GM21390 (cell line): ENCODE measurements around the gene PEAK3.

ENCODE experiments used
- ATAC-seq: cut with Tn5 transposase; IDR thresholded peaks from one replicate; pipeline ENCODE4 v1.9.1; 2021; ENCODE audit not compliant: unreplicated experiment

The PEAK3 gene

GRCh38 chr19:2271234-2272103, 10.5 kb downstream of the PEAK3 start:
- ATAC-seq: no peak

GRCh38 chr19:2270423-2271233, 11.3 kb downstream of the PEAK3 start:
- ATAC-seq: no peak

GRCh38 chr19:2270157-2270422, 11.9 kb downstream of the PEAK3 start:
- ATAC-seq: no peak

GRCh38 chr19:2269244-2270156, 12.5 kb downstream of the PEAK3 start:
- ATAC-seq: peak; percentile 44

- no peak for ATAC-seq
Measured at GRCh38 chr19:2268861-2269243, 13.1 kb downstream of the PEAK3 start.

- no peak for ATAC-seq
Measured at GRCh38 chr19:2268480-2268830, 13.5 kb downstream of the PEAK3 start.

GRCh38 chr19:2266183-2266993, 15.6 kb downstream of the PEAK3 start:
- no peak for ATAC-seq

- ATAC-seq: no peak
Measured at GRCh38 chr19:2261438-2262172, 20.4 kb downstream of the PEAK3 start.

GRCh38 chr19:2260341-2260805, 21.6 kb downstream of the PEAK3 start:
- ATAC-seq: no peak

GRCh38 chr19:2259336-2259735, 22.6 kb downstream of the PEAK3 start:
- no peak for ATAC-seq

GRCh38 chr19:2255982-2256685, 25.8 kb downstream of the PEAK3 start, which contains the start of gene JSRP1:
TSS of gene JSRP1 (minus strand) at chr19:2256417. CDS start at chr19:2255314, 1,103 bp downstream.
- no peak for ATAC-seq

- ATAC-seq: no peak
Measured at GRCh38 chr19:2255112-2255845, 26.7 kb downstream of the PEAK3 start.

GRCh38 chr19:2254064-2254872, 27.7 kb downstream of the PEAK3 start:
- no peak for ATAC-seq

GRCh38 chr19:2253106-2254063, 28.6 kb downstream of the PEAK3 start:
- no peak for ATAC-seq

- no peak for ATAC-seq
Measured at GRCh38 chr19:2252797-2253105, 29.2 kb downstream of the PEAK3 start.

GRCh38 chr19:2252055-2252796, 29.7 kb downstream of the PEAK3 start:
- ATAC-seq: no peak
